ENCODE measurements around the gene SCO1.
"Not testable (repeated sequence)": the region's sequence is repeated elsewhere in the genome, so short reads cannot be mapped to it uniquely, and the experiment has no call there.

The SCO1 gene

GRCh38 chr17:10735251-10735650 lies 37.9 kb upstream of the SCO1 start:
- ChIA-PET POLR2A (ENCODE audit: low non-redundant PET) (no interaction called here), CTCF (interaction anchor here (0.7 kb wide), 1 partner anchor 110 kb away, joined by 4 read pairs; no protein-coding TSS in a partner anchor)
- H3K27ac ChIP-seq: no peak overlapping the region
- no peak for DNase-seq (ENCODE audit: low spot score)
- no peak for TF ChIP-seq CTCF (conservative IDR thresholded peaks at IDR 0.05; ENCODE audit: low read depth)

GRCh38 chr17:10733666-10734065 lies 36.3 kb upstream of the SCO1 start:
- ChIA-PET POLR2A (ENCODE audit: low non-redundant PET) (no interaction called here), CTCF (no interaction called here)
- no peak for DNase-seq (ENCODE audit: low spot score)
- no peak for TF ChIP-seq CTCF (conservative IDR thresholded peaks at IDR 0.05; ENCODE audit: low read depth)
- no peak overlapping the region for H3K27ac ChIP-seq

GRCh38 chr17:10732121-10732520 lies 34.8 kb upstream of the SCO1 start:
- H3K27ac ChIP-seq; CTCF ChIA-PET; DNase-seq (ENCODE audit: low spot score); POLR2A ChIA-PET (ENCODE audit: low non-redundant PET): not testable (repeated sequence)

DNA sequence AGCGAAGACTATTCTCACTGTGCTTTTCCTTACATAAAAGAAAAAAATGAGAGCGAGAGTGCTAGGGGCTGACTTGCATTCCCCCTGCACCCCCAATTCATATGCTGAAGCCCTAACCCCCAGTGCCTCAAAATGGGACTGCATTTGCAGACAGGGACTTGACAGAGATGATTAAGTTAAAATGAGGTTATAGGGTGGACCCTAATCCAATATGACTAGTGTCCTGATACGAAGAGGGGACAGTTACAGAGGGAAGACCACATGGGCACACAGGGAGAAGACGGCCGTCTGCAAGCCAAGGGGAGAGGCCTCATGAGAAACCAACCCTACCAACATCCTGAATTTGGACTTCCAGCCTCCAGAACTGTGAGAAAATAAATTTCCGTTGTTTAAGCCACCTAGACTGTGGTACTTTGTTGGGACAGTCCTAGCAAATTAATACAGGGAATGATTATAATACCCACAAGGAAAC lies 34.1 kb upstream of the SCO1 start:
- DNase-seq (ENCODE audit: low spot score): no peak
- ChIA-PET CTCF (interaction anchor here (0.5 kb wide), 1 partner anchor 60 kb away, joined by 4 read pairs; no protein-coding TSS in a partner anchor), POLR2A (ENCODE audit: low non-redundant PET) (no interaction called here)
- TF ChIP-seq CTCF (conservative IDR thresholded peaks at IDR 0.05; ENCODE audit: low read depth): no peak
- H3K27ac ChIP-seq: no peak overlapping the region

DNA sequence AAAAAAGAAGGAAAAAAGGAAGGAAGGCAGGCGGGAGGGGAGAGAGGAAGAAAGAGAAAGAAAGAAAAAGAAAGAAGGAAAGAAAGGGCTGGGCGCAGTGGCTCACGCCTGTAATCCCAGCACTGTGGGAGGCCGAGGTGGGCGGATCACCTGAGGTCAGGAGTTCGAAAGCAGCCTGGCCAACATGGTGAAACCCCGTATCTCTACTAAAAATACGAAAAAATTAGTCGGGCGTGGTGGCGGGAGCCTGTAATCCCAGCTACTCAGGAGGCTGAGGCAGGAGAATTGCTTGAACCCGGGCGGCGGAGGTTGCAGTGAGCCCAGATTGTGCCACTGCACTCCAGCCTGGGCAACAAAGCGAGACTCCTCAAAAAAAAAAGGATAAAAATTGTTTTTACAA lies 32.9 kb upstream of the SCO1 start:
- CTCF ChIA-PET: interaction anchor here (0.6 kb wide), 1 partner anchor 86 kb away, joined by 3 read pairs; no protein-coding TSS in a partner anchor
- DNase-seq (ENCODE audit: low spot score); POLR2A ChIA-PET (ENCODE audit: low non-redundant PET); H3K27ac ChIP-seq: not testable (repeated sequence)

GRCh38 chr17:10729334-10730193 lies 32.2 kb upstream of the SCO1 start, which contains the start of gene TMEM220:
Gene TMEM220 (minus strand): TSS chr17:10730023. CDS start chr17:10729851, 172 bp downstream.
- ChIA-PET CTCF (interaction anchor here (0.6 to 0.7 kb wide), 2 partner anchors 11 to 85 kb away, joined by 3 to 4 read pairs; no protein-coding TSS in a partner anchor), POLR2A (ENCODE audit: low non-redundant PET) (interaction anchor here (0.5 kb wide), 1 partner anchor 111 kb away, joined by 3 read pairs; no protein-coding TSS in a partner anchor)
- DNase-seq (ENCODE audit: low spot score): no peak
- H3K27ac ChIP-seq: no peak within 1 kb of the TSS
- no peak for TF ChIP-seq CTCF (conservative IDR thresholded peaks at IDR 0.05; ENCODE audit: low read depth)

DNA sequence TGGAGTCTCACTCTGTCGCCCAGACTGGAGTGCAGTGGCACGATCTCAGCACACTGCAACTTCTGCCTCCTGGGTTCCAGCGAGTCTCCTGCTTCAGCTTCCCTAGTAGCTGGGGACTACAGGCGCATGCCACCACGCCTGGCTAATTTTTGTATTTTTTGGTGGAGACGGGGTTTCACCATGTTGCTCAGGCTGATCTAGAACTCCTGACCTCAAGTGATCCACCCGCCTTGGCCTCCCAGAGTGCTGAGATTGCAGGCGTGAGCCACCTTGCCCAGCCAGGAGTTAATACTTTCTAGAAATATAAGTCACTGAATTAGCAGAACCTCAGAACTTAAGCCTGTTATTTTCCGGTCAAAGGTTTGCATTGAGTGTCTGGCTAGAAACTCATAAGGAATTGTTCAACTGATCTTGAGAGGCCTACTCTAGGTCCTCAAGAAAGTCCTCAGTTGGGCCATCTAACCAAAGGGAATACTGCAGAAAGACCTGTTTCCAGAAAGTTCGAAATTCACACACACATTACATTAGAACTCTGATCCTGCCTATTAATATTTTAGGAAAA lies 31.1 kb upstream of the SCO1 start:
- POLR2A ChIA-PET (ENCODE audit: low non-redundant PET): no interaction called here
- CTCF ChIA-PET: no interaction called here
- TF ChIP-seq CTCF (conservative IDR thresholded peaks at IDR 0.05; ENCODE audit: low read depth): no peak
- no peak overlapping the region for H3K27ac ChIP-seq
- DNase-seq (ENCODE audit: low spot score): no peak
